ENCODE data around the gene ACACB. TPM values are rescaled to one million over a fixed set of nuclear protein-coding genes. Genes with fewer than 3 reads are reported as not detected.

The ACACB gene
- total and polyA plus RNA-seq, 2 experiments from 2014 or later: 6.2 to 15.4 TPM

DNA sequence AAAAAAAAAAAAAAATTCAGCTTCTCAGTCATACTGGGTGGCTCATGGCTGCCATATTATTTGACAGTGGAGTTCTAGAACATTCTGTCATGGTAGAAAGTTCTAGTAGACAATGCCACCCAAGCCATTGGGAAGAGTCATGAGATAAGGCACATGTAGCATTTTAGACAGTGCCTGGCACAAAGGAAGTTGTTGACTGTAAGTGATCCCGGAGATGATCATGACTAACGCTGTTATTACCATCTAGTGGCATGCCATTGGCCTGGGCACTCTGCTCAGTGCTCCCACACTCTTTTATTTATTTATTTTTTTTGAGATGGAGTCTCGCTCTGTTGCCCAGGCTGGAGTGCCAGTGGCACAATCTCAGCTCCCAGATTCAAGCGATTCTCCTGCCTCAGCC, 112.3 kb downstream of the ACACB start (continued):
- TF ChIP-seq, protein P1, sequence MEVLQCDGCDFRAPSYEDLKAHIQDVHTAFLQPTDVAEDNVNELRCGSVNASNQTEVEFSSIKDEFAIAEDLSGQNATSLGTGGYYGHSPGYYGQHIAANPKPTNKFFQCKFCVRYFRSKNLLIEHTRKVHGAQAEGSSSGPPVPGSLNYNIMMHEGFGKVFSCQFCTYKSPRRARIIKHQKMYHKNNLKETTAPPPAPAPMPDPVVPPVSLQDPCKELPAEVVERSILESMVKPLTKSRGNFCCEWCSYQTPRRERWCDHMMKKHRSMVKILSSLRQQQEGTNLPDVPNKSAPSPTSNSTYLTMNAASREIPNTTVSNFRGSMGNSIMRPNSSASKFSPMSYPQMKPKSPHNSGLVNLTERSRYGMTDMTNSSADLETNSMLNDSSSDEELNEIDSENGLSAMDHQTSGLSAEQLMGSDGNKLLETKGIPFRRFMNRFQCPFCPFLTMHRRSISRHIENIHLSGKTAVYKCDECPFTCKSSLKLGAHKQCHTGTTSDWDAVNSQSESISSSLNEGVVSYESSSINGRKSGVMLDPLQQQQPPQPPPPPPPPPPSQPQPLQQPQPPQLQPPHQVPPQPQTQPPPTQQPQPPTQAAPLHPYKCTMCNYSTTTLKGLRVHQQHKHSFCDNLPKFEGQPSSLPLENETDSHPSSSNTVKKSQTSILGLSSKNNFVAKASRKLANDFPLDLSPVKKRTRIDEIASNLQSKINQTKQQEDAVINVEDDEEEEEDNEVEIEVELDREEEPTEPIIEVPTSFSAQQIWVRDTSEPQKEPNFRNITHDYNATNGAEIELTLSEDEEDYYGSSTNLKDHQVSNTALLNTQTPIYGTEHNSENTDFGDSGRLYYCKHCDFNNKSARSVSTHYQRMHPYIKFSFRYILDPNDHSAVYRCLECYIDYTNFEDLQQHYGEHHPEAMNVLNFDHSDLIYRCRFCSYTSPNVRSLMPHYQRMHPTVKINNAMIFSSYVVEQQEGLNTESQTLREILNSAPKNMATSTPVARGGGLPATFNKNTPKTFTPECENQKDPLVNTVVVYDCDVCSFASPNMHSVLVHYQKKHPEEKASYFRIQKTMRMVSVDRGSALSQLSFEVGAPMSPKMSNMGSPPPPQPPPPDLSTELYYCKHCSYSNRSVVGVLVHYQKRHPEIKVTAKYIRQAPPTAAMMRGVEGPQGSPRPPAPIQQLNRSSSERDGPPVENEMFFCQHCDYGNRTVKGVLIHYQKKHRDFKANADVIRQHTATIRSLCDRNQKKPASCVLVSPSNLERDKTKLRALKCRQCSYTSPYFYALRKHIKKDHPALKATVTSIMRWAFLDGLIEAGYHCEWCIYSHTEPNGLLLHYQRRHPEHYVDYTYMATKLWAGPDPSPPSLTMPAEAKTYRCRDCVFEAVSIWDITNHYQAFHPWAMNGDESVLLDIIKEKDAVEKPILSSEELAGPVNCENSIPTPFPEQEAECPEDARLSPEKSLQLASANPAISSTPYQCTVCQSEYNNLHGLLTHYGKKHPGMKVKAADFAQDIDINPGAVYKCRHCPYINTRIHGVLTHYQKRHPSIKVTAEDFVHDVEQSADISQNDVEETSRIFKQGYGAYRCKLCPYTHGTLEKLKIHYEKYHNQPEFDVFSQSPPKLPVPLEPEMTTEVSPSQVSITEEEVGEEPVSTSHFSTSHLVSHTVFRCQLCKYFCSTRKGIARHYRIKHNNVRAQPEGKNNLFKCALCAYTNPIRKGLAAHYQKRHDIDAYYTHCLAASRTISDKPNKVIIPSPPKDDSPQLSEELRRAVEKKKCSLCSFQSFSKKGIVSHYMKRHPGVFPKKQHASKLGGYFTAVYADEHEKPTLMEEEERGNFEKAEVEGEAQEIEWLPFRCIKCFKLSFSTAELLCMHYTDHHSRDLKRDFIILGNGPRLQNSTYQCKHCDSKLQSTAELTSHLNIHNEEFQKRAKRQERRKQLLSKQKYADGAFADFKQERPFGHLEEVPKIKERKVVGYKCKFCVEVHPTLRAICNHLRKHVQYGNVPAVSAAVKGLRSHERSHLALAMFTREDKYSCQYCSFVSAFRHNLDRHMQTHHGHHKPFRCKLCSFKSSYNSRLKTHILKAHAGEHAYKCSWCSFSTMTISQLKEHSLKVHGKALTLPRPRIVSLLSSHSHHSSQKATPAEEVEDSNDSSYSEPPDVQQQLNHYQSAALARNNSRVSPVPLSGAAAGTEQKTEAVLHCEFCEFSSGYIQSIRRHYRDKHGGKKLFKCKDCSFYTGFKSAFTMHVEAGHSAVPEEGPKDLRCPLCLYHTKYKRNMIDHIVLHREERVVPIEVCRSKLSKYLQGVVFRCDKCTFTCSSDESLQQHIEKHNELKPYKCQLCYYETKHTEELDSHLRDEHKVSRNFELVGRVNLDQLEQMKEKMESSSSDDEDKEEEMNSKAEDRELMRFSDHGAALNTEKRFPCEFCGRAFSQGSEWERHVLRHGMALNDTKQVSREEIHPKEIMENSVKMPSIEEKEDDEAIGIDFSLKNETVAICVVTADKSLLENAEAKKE (CRISPR knock-in tag; IDR thresholded peaks at IDR 0.05): no peak
- TF ChIP-seq ZNF331 (CRISPR knock-in tag; IDR thresholded peaks at IDR 0.05; ENCODE audit: low read depth) (no peak), ZNF114 (CRISPR knock-in tag; IDR thresholded peaks at IDR 0.05) (no peak), EZH2 (IDR thresholded peaks at IDR 0.05; ENCODE audit: low read depth, unreplicated experiment) (no peak), JUNB (IDR thresholded peaks at IDR 0.05; ENCODE audit: unreplicated experiment) (no peak)
- TF ChIP-seq, protein P2, sequence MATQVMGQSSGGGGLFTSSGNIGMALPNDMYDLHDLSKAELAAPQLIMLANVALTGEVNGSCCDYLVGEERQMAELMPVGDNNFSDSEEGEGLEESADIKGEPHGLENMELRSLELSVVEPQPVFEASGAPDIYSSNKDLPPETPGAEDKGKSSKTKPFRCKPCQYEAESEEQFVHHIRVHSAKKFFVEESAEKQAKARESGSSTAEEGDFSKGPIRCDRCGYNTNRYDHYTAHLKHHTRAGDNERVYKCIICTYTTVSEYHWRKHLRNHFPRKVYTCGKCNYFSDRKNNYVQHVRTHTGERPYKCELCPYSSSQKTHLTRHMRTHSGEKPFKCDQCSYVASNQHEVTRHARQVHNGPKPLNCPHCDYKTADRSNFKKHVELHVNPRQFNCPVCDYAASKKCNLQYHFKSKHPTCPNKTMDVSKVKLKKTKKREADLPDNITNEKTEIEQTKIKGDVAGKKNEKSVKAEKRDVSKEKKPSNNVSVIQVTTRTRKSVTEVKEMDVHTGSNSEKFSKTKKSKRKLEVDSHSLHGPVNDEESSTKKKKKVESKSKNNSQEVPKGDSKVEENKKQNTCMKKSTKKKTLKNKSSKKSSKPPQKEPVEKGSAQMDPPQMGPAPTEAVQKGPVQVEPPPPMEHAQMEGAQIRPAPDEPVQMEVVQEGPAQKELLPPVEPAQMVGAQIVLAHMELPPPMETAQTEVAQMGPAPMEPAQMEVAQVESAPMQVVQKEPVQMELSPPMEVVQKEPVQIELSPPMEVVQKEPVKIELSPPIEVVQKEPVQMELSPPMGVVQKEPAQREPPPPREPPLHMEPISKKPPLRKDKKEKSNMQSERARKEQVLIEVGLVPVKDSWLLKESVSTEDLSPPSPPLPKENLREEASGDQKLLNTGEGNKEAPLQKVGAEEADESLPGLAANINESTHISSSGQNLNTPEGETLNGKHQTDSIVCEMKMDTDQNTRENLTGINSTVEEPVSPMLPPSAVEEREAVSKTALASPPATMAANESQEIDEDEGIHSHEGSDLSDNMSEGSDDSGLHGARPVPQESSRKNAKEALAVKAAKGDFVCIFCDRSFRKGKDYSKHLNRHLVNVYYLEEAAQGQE (IDR thresholded peaks at IDR 0.05; ENCODE audit: unreplicated experiment): no peak

All from GM23338 (cell line).